GM12874 (cell line): ENCODE data around the gene SERPINE2.

ENCODE experiments used
- TF ChIP-seq, protein P1 (sequence below): IDR thresholded peaks from 2 replicates; pipeline ENCODE4 v1.5.1; 2011; ENCODE audit warnings: low read depth, mild to moderate bottlenecking, control low read depth, low read length, moderate library complexity; ENCODE audit not compliant: insufficient read depth

Gene SERPINE2

DNA sequence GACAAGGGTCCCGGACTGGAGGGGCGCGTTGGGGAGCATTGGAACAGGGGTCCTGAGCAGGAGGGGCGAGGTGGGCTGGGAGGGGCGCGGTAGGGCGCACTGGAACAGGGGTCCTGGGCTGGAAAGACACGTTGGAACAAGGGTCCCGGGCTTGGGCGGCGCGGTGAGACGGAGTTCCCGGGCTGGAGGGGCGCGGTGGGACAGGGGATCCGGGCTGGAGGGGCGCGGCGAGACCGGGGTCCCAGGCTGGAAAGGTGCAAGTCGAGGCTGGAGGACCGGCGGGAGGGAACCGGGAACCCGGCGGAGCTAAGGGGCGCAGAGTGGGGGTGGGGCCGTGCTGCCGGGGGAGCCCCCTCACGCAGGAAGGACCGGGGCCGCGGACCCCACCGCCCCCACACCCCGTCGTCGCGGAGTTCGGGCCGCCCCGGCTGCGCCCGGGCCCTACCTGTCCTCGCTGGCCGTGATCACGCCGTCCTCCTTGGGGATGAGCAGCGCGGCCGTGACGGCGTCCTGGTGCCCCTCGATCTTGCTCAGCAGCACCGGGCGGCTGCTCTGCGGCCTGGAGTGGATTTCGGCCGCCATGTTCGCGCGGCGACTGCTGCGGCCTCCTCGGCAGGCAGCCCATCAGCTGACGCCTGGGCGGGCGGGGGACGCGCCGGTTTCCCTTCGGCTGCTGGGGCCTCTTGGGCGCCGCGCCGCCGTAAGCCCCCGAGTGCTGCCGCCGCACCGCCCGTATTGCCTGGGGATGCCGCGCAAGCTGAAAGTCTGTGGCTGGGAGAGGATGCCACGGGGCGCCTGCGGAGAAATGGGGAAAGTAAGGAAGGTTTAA lies 94.2 kb downstream of the SERPINE2 start, which contains the start of gene WDFY1:
WDFY1 (minus strand) TSS at position 633 of the 829 bp plus-strand sequence; CDS start at position 582, 51 bp downstream.
- TF ChIP-seq, protein P1, sequence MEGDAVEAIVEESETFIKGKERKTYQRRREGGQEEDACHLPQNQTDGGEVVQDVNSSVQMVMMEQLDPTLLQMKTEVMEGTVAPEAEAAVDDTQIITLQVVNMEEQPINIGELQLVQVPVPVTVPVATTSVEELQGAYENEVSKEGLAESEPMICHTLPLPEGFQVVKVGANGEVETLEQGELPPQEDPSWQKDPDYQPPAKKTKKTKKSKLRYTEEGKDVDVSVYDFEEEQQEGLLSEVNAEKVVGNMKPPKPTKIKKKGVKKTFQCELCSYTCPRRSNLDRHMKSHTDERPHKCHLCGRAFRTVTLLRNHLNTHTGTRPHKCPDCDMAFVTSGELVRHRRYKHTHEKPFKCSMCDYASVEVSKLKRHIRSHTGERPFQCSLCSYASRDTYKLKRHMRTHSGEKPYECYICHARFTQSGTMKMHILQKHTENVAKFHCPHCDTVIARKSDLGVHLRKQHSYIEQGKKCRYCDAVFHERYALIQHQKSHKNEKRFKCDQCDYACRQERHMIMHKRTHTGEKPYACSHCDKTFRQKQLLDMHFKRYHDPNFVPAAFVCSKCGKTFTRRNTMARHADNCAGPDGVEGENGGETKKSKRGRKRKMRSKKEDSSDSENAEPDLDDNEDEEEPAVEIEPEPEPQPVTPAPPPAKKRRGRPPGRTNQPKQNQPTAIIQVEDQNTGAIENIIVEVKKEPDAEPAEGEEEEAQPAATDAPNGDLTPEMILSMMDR, result no peak

GRCh38 chr2:223944166-223944702 lies 94.9 kb downstream of the SERPINE2 start:
- TF ChIP-seq, protein P1, result no peak

DNA sequence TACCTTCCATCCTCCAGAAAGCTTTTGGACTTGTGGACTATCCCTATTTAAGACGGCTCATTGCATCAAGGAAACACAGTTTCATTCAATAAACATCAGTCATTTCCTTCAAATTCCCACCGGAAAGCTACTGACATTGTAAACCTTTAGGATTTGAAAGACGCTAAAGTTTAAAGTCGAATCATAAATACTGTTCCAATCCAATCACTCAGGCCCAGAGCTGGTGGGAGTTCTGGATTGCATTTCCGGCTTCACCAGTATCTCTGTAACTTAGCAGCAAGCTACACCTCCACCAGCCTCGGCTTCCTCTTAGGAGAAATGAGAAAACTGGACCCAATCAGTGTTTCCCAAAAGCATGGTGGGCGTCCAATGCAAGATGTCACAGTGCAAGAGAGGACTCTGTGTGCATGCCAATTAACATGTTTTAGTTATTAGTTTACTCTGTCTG lies 95.5 kb downstream of the SERPINE2 start:
- TF ChIP-seq, protein P1, result no peak

DNA sequence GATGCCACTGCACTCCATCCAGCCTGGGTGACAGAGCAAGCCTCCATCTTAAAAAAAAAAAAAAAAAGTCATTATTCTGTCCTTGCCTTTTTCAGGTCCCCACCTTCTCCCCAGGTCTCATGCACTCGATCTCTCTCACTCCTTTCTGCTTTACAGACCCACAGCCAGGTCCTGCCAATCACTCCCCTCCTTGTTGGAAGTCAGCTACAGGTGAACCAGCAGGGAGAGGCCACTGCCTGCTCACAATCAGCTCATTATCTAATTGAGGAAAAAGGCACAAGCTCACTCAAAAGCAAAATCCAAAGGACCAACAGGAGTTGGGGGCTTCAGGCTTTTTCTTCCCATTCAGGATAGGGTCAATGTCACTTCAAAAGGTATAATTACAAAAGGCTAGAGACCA lies 96.0 kb downstream of the SERPINE2 start:
- TF ChIP-seq, protein P1, result no peak

- TF ChIP-seq, protein P1, result no peak
These were observed 97.4 kb downstream of the SERPINE2 start for GRCh38 chr2:223941579-223942277.

DNA sequence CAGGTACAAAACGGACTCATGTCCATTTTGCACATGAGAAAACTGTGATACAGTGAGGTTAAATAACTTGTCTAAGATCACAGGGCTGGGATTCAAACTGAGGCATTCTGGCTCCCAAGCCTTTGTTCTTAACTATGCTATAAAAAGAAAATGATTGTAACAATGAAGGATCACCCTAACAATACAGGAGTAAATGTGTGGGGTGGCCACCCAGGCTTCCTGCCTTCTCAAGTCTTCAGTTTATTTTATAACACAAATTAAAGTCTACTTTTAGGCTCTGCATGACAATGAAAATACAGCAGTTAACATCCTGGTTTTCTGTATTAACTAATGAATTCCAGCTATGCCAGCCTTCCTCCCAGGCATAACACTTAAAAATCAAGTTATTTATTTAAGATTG lies 101.6 kb downstream of the SERPINE2 start:
- TF ChIP-seq, protein P1, result no peak

GRCh38 chr2:223936862-223937326 lies 102.2 kb downstream of the SERPINE2 start:
- TF ChIP-seq, protein P1, result no peak
